CD4-positive, alpha-beta T cell treated with Interleukin-10 for 1 hour (primary cell): ENCODE results near the gene FAS.
A peak's percentile ranks its signal among the peaks of the same experiment; 100 is the strongest.
"Not testable (repeated sequence)": the region's sequence is repeated elsewhere in the genome, so short reads cannot be mapped to it uniquely, and the experiment has no call there.

Experiments used
- DNase-seq: peaks from one replicate; pipeline ENCODE4 v3.0.0-alpha.2; 2020

Gene FAS

GRCh38 chr10:88995156-88995876 is 4.7 kb downstream of the FAS start:
- DNase-seq: peak; percentile 71

DNA sequence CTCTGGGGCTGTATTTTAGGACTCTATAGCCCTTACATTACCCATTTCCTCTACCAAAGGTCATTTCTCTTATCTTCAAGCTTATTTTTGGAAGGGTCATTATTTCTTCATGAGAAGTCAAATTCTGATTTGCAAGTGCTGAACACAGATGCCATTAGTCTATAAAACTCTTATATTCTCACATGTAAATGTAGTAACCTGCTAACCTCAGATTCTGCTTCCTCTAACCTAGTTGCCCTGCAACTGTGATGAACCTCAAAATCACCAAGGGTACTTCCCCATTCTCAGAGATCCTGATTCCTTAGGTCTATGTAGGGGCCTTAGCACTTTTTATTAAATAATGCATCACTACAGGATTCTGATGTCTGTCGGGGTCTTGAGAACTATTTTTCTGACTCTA is 6.3 kb downstream of the FAS start:
- peak; percentile 59 for DNase-seq

DNA sequence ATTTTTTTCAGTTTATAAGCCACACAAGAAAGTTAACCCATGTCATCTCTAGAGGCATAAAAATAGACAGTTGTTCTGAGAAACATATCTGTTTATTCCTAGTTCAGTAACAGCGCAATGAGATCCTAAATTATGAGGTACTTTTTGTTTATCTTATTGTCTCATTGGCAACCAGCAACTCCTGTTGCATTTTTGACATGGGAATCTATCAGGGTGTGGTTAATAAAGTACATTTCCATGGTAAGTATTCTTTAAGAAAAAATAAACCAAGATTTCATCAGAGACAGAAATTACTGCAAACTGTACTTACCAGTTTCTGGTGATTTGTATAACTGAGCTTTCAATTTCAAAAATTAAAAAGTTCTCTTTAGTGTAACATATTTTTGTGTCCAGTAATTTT is 9.0 kb downstream of the FAS start:
- DNase-seq: peak; percentile 60

DNA sequence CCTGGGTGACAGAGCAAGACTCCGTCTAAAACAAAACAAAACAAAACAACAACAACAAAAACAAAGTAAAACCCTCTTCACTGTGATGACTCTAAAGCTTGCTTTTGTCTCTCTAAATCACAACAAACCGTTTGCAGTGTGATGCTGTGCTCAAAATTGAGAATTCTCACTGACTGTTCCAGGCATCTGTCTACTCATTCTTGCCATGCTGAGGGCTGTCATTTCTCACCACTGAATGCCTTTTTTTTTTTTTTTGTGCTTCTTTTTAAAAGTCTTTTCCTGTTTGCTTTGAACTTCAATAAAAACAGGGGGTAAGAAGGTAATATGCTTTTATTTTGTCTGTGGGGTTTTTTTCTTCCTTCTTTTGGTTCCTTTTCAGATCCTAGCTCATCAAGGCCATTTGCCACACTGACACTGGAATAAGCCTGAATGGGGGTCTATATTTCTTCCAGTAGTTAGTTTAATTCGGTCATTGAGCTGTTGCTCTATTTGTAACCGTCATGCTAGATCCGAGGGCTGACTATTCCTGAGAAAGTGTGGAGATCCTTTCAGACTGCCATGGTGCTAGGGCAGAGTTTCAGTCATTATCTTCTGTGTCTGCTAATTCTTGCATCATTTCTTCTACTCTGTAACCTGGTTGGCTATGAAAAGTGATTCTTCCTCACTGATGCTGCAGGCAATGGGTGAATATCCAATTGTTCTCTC is 10.6 kb downstream of the FAS start:
- DNase-seq: peak; percentile 63

- peak; percentile 37 for DNase-seq
Observed at GRCh38 chr10:89001729-89002072, 11.1 kb downstream of the FAS start.

GRCh38 chr10:89002226-89002978 is 11.8 kb downstream of the FAS start:
- DNase-seq: peak; percentile 38

- DNase-seq: peak; percentile 27
Observed at GRCh38 chr10:89003344-89003743, 12.7 kb downstream of the FAS start.

DNA sequence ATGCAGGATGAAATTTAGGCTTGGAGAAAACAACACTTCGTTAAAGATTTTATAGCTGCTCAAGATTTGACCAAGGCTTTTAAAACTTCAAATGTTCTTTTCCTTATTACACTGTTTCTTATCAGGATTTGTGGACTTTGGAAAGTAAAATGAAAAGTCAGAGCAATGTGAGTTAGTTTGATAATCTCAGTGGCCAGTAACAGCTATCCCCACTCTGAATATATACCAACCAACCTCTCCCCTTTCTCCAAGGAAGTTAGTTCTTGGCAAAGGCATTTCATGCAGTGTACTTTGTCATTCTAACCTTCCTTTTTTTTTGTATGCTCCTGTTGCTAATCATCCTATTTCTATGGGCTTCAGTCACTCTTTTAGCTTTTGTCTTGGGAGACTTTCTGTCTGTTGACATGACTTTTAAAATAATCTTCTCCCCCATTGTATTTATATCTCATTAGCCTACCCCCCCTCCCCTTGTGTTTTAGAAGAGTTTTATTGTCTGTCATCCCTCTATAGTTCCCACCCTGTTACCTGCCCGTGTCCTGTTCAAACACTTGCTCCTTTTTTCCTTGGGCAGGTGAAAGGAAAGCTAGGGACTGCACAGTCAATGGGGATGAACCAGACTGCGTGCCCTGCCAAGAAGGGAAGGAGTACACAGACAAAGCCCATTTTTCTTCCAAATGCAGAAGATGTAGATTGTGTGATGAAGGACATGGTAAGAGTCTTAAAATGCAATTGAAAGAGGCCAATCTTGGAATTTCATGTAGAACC is 16.7 kb downstream of the FAS start:
- no peak for DNase-seq

DNA sequence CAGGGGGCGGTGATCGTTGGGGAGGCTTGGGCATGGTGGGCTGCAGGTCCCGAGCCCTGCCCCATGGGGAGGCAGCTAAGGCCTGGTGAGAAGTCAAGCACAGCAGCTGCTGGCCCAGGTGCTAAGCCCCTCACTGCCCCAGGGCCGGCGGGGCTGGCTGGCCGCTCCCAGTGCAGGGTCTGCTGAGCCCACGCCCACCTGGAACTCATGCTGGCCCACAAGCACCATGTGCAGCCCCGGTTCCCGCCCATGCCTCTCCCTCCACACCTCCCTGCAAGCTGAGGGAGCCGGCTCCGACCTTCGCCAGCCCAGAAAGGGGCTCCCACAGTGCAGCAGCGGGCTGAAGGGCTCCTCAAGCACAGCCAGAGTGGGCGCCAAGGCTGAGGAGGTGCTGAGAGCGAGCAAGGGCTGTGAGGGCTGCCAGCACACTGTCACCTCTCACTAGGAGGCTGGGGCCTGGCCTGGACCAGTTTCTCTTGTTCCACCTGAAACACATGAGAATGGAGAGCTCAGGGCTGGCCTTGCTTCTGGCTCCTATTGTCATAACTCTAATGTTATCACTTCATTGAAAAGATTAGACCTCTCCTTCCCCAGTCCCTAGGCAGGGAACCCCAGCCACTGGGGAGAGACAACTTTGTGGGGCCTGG is 28.2 kb downstream of the FAS start:
- not testable (repeated sequence) for DNase-seq

DNA sequence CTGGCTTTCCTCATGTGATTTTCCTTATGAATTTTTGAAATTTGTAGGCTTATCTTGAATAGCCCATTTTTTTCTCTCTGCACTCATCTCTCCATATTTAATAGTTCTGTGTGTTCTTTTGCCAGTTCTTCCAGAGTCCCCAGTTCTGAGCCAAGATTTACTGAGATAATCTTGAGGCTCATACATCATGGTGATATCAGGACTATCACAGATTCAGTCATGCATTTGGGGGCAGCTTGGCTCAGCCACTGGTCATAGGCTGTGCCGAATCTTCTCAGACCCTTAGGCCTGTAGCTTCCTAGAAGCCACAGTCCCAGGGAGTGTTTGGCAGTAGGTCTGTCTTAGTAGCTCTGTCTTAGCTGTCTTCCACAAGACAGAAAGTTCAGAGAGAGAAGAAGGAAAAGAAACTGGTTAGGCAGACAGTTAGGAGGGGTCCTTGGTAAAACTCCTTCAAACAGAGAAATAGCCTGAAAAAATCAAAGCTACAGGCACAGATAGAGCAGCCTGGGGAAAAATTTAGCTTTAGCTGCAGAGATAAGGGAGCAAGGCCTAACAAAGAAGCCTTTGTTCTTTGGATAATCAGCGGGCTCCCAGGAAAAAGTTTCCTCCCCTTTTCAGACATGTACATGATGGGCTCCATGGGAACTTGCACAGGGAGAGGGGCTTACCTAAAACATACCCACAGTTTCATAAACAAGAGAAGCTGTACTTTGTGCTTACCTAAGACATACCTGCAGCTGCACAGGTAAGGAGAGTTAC is 29.1 kb downstream of the FAS start:
- DNase-seq: no peak

DNA sequence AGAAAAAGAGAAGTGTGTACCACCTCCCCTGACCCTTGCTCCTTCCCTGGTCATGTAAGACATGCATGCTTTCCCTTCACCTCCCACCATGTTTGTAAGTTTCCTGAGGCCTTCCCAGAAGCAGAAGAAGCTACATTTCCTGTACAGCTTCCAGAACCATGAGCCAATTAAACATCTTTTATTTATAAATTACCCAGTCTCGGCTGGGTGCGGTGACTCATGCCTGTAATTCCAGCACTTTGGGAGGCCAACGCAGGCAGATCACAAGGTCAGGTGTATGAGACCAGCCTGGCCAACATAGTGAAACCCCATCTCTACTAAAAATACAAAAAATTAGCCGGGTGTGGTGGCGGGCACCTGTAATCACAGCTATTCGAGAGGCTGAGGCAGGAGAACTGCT is 30.9 kb downstream of the FAS start:
- not testable (repeated sequence) for DNase-seq

DNA sequence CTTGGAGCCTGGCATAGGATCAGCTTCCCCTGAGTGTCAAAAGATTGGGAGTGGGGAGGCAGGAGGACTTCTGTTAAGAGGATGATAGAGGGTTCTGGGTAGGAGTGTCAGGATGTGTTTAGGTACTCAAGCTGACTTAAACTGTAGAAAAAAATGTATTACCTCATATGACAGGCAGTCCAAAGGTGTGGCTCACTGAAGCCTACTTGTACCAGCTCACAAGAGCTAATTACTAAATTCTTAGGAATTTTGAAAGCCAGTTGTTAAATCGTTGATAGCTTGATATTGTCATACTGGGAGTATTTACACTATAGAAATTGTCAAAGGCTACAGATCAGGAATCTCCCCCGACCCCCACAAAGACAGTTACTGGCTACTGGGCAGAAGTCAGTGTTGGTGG is 32.1 kb downstream of the FAS start:
- DNase-seq: no peak

GRCh38 chr10:89025453-89025852 is 34.9 kb downstream of the FAS start:
- no peak for DNase-seq

DNA sequence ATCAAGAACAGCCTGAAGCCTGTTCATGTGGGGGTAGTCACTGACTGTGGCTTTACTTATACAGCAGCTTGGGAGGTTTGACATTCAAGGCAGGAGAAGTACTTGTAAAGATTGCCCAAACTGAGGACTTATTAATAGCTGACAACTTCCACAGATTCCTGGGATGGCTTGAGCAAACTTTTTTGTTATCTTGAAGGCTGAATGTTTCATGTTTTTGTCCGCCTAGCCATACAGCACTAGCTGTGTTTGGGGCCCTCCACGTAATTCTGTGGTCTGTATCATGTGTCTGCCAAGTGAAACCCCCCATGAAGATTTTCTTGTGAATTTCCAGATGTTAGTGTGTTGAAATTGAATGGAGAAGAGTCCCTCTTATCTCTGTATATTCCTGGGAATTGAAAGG is 38.6 kb downstream of the FAS start:
- DNase-seq: no peak

- DNase-seq: peak; percentile 74
Observed at GRCh38 chr10:89029785-89030437, 39.3 kb downstream of the FAS start.

DNA sequence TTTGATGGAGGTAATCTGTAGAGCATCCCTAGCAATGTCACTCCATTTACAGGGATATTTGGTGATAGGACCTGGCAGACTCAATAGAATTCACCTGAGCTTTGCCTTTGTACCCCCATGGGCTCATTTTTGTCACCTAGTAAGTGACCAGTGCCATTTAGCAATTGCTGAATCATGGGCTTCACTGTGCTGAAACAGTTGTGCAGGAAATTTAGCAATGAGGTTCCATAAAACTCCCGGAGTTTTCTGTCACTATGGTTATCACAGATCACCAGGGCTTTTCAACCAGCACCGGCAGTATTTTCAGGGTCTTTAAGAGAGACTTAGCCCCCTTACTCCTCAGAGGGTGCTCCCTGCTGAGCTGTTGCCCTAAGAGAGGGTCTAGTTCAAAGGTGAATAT is 40.2 kb downstream of the FAS start:
- DNase-seq: no peak

- DNase-seq: no peak
Observed at GRCh38 chr10:89032141-89032891, 41.7 kb downstream of the FAS start.

DNA sequence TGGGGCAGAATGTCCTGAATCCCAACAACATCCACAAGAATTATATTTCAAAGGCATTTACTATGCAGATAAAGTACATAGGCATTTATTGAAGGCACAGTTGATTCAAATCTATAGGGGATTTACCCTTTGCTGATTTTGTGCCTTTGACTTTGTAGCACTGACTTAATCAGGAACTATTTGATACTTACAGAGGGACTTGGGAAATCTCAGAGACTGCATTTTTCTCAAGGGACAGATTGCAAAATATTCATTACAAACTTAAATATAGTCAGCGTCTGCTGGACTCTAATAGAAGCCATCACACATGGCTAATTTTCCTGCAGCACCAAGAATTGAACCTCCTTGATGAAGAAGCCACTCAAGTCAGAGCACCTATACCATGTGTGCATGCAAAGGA is 44.9 kb downstream of the FAS start:
- no peak for DNase-seq

DNA sequence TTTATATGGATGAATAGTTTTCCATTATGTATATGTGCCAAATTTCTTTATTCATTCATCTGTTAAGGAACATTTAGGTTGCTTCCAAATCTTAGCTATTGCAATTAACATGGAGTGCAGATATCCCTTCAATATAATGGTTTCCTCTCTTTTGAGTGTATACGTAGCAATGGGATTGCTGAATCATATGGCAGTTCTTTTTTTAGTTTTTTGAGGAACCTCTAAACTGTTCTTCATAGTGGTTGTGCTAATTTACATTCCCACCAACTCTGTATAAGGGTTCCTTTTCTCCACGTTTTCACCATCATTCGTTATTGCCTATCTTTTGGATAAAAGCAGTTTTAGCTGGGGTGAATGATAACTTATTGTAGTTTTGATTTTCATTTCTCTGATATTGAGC is 46.5 kb downstream of the FAS start:
- no peak for DNase-seq

- DNase-seq: no peak
Observed at GRCh38 chr10:89042562-89042961, 52.0 kb downstream of the FAS start.

DNA sequence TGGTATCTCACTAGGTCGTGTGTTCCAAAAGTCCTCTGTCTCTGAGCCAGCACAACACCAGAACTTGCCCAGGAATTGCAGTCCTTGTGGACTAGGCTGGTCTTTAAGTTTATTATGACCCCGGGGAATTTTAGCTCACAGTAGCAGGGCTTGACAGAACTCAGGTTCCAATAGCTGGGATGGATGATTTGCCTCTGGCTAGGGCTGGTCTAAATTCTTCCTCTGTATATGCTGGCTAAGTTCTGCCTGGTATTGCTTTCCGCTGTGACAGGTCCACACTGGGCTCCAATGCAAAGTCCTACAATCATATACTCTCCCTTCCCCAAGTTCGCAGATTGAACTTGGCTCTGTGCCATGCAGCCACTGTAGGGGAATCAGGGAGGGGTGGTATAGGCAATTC is 52.5 kb downstream of the FAS start:
- DNase-seq: no peak
